Upper lobe of left lung (tissue), 4 donors: ENCODE data around the gene SDHA.

Source experiments
- EP300 ChIP-seq, 4 donors: sonication (generic); formaldehyde crosslinking; IDR thresholded peaks; one replicate each; pipeline ENCODE4 v1.5.1; 2017; ENCODE audit warnings: antibody characterized with exemption in 4 of 4, control low read depth in 2 of 4
- POLR2A ChIP-seq, 4 donors: fragments of 450-650 bp; IDR thresholded peaks; one replicate each; pipeline ENCODE4 v1.5.1; 2016 to 2017; ENCODE audit warnings: antibody characterized with exemption in 4 of 4, mild to moderate bottlenecking in 2 of 4
- TF ChIP-seq, protein P1 (sequence below), 6 experiments: fragments of 450-650 bp in 4 of 6; fragments of 200-600 bp in 2 of 6; sonication (generic) in 2 of 6; IDR thresholded peaks; one replicate each; pipeline ENCODE4 v1.5.1; 2016 to 2019; ENCODE audit warnings: antibody characterized with exemption in 6 of 6

DNA sequence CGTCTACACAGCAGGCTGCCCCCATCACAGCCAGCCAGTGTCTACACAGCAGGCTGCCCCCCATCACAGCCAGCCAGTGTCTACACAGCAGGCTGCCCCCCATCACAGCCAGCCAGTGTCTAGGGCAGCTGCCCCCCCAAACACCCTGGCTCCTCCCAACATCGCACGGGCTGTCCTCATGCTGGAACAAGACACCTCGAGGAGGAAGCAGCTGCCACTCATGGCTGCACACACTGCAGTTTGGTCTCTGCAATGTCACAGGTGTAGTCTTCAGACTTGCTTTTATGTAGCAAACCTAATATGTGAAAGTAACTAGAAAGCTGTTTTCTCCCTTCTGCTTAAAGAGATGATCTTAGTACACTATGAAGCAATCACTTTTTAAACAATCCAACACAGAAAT lies 17.1 kb upstream of the SDHA start:
- TF ChIP-seq, protein P1, sequence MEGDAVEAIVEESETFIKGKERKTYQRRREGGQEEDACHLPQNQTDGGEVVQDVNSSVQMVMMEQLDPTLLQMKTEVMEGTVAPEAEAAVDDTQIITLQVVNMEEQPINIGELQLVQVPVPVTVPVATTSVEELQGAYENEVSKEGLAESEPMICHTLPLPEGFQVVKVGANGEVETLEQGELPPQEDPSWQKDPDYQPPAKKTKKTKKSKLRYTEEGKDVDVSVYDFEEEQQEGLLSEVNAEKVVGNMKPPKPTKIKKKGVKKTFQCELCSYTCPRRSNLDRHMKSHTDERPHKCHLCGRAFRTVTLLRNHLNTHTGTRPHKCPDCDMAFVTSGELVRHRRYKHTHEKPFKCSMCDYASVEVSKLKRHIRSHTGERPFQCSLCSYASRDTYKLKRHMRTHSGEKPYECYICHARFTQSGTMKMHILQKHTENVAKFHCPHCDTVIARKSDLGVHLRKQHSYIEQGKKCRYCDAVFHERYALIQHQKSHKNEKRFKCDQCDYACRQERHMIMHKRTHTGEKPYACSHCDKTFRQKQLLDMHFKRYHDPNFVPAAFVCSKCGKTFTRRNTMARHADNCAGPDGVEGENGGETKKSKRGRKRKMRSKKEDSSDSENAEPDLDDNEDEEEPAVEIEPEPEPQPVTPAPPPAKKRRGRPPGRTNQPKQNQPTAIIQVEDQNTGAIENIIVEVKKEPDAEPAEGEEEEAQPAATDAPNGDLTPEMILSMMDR (IDR thresholded peaks at IDR 0.05): no peak
- TF ChIP-seq POLR2A (IDR thresholded peaks at IDR 0.05) (no peak), EP300 (IDR thresholded peaks at IDR 0.05) (no peak)
